Fibroblast of lung (primary cell): ENCODE results near the gene PRICKLE4. TPM values are rescaled to one million over a fixed set of nuclear protein-coding genes. Genes with fewer than 3 reads are reported as not detected.

Source experiments
- DNase-seq, 2 donors: peaks; one replicate each; pipeline versions ENCODE4 v3.0.0 to v3.0.0-alpha.2; 2010; ENCODE audit warnings: low read depth in 2 of 2
- H2AFZ ChIP-seq: 2 replicates; pipeline ENCODE4 v1.5.1; 2012; ENCODE audit warnings: low read length, control low read depth, inconsistent platforms
- H3K27ac ChIP-seq: 2 replicates; pipeline ENCODE4 v1.5.1; 2011; ENCODE audit warnings: low read length, control low read depth; ENCODE audit not compliant: insufficient read depth
- H3K27me3 ChIP-seq: 2 replicates; pipeline ENCODE4 v1.5.1; 2011; ENCODE audit warnings: mild to moderate bottlenecking, low read length; ENCODE audit not compliant: control insufficient read depth, insufficient read depth
- H3K36me3 ChIP-seq: 2 replicates; pipeline ENCODE4 v1.5.1; 2011; ENCODE audit warnings: low read length; ENCODE audit not compliant: control insufficient read depth, insufficient read depth
- H3K4me1 ChIP-seq: 2 replicates; pipeline ENCODE4 v1.5.1; 2011; ENCODE audit warnings: low read length; ENCODE audit not compliant: control insufficient read depth, insufficient read depth; ENCODE audit errors: extremely low read depth
- H3K4me2 ChIP-seq: 2 replicates; pipeline ENCODE4 v1.5.1; 2011; ENCODE audit warnings: low read length, control low read depth; ENCODE audit not compliant: insufficient read depth; ENCODE audit errors: extremely low read depth
- H3K4me3 ChIP-seq, 4 experiments: fragments of 200-600 bp in 1 of 4; sonication (generic) in 1 of 4; replicated peaks in 1 of 4; 2 replicates each; pipeline ENCODE4 v1.5.1; 2011 to 2016; ENCODE audit warnings: low read length in 4 of 4, low read depth in 3 of 4, mild to moderate bottlenecking in 3 of 4, control low read depth in 2 of 4, inconsistent platforms in 1 of 4, mixed read lengths in 1 of 4; ENCODE audit not compliant: insufficient read depth in 1 of 4; ENCODE audit errors: control extremely low read depth in 1 of 4
- H3K79me2 ChIP-seq: 2 replicates; pipeline ENCODE4 v1.5.1; 2012; ENCODE audit warnings: mild to moderate bottlenecking, low read length, inconsistent platforms; ENCODE audit not compliant: control insufficient read depth, insufficient read depth
- H3K9ac ChIP-seq: 2 replicates; pipeline ENCODE4 v1.5.1; 2011; ENCODE audit warnings: mild to moderate bottlenecking, low read length, control low read depth; ENCODE audit not compliant: insufficient read depth
- H3K9me3 ChIP-seq: 2 replicates; pipeline ENCODE4 v1.5.1; 2012; ENCODE audit warnings: low read depth, low read length; ENCODE audit not compliant: control insufficient read depth, insufficient read depth
- H4K20me1 ChIP-seq: 2 replicates; pipeline ENCODE4 v1.5.1; 2011; ENCODE audit warnings: low read length; ENCODE audit not compliant: control insufficient read depth, insufficient read depth; ENCODE audit errors: extremely low read depth
- CTCF ChIP-seq, 2 donors: IDR thresholded peaks in 1 of 2; conservative IDR thresholded peaks in 1 of 2; 1 replicate in 1 of 2; 2 replicates in 1 of 2; pipeline ENCODE4 v1.5.1; 2011 to 2012; ENCODE audit warnings: low read length in 2 of 2, control low read depth in 1 of 2, inconsistent platforms in 1 of 2, low read depth in 1 of 2, mild to moderate bottlenecking in 1 of 2
- EZH2 ChIP-seq: IDR thresholded peaks from 2 replicates; pipeline ENCODE4 v1.5.1; 2012; ENCODE audit warnings: low read length, control low read depth, mild to moderate bottlenecking; ENCODE audit errors: missing control alignments
- polyA plus RNA-seq, 2 donors: library from polyadenylated mRNA; depleted of rRNA in 1 of 2; stranded (reverse) in 1 of 2; unstranded in 1 of 2; fragments of >200 nt; gene quantifications; 2 replicates each; pipeline ENCODE4 v1.2.1, GENCODE V29; 2011 to 2012; ENCODE audit warnings: missing spikeins in 1 of 2
- total RNA-seq: library from RNA; depleted of rRNA; stranded (reverse); fragments of >200 nt; gene quantifications from 2 replicates; pipeline ENCODE4 v1.2.1, GENCODE V29; 2014

The PRICKLE4 gene
- total and polyA plus RNA-seq, 2 donors (not counting 1 experiment from before 2014, with no cell fraction given) = 0.08 TPM; not detected in 1

- Histone ChIP-seq H3K27me3 (no peaks in the 10 kb centered on the region), H2AFZ (no peak overlapping the region), H3K27ac (no peak overlapping the region), H3K4me3 (no peak overlapping the region), H3K4me1 (no peaks in the 10 kb centered on the region), H4K20me1 (no peaks in the 10 kb centered on the region), H3K9ac (no peak overlapping the region), H3K4me2 (no peak overlapping the region), H3K9me3 (no peaks in the 10 kb centered on the region), H3K79me2 (no peaks in the 10 kb centered on the region), H3K36me3 (no peaks in the 10 kb centered on the region)
- no peak for TF ChIP-seq CTCF (conservative IDR thresholded peaks at IDR 0.05 in 1 of 2, IDR thresholded peaks at IDR 0.05 in 1 of 2; ENCODE audit: low read depth in 1 of 2, low read length in 2 of 2)
- TF ChIP-seq EZH2 = no peak
- no peak for DNase-seq
These were observed 15.9 kb downstream of the PRICKLE4 start for GRCh38 chr6:41796474-41796873.

GRCh38 chr6:41798901-41799558 lies 18.4 kb downstream of the PRICKLE4 start:
- H3K4me1 ChIP-seq = no peaks in the 10 kb centered on the region
- TF ChIP-seq EZH2 = no peak
- TF ChIP-seq CTCF (conservative IDR thresholded peaks at IDR 0.05 in 1 of 2, IDR thresholded peaks at IDR 0.05 in 1 of 2; ENCODE audit: low read depth in 1 of 2, low read length in 2 of 2) = no peak
- H3K27me3 ChIP-seq = no peaks in the 10 kb centered on the region
- H3K9ac ChIP-seq = no peak overlapping the region
- no peak overlapping the region for H3K4me3 ChIP-seq
- H3K27ac ChIP-seq = no peak overlapping the region
- H3K79me2 ChIP-seq = no peaks in the 10 kb centered on the region
- no peaks in the 10 kb centered on the region for H3K9me3 ChIP-seq
- H2AFZ ChIP-seq = no peak overlapping the region
- no peaks in the 10 kb centered on the region for H4K20me1 ChIP-seq
- H3K4me2 ChIP-seq = no peak overlapping the region
- H3K36me3 ChIP-seq = no peaks in the 10 kb centered on the region
- DNase-seq = no peak

GRCh38 chr6:41799559-41799911 lies 19.0 kb downstream of the PRICKLE4 start:
- Histone ChIP-seq H3K27me3 (no peaks in the 10 kb centered on the region), H3K4me2 (no peak overlapping the region), H3K27ac (no peak overlapping the region), H4K20me1 (no peaks in the 10 kb centered on the region), H3K4me1 (no peaks in the 10 kb centered on the region), H3K36me3 (no peaks in the 10 kb centered on the region), H2AFZ (no peak overlapping the region), H3K4me3 (no peak overlapping the region), H3K79me2 (no peaks in the 10 kb centered on the region), H3K9me3 (no peaks in the 10 kb centered on the region), H3K9ac (no peak overlapping the region)
- no peak for DNase-seq
- TF ChIP-seq EZH2 (no peak), CTCF (conservative IDR thresholded peaks at IDR 0.05 in 1 of 2, IDR thresholded peaks at IDR 0.05 in 1 of 2; ENCODE audit: low read depth in 1 of 2, low read length in 2 of 2) (no peak)
